ENCODE data around the gene ENPP4.
"Not testable (repeated sequence)": the region's sequence is repeated elsewhere in the genome, so short reads cannot be mapped to it uniquely, and the experiment has no call there.

The ENPP4 gene

GRCh38 chr6:46128476-46128875 lies 1.3 kb upstream of the ENPP4 start:
- DNase-seq (ENCODE audit: low read depth), result no peak
- no peak for TF ChIP-seq CTCF (IDR thresholded peaks at IDR 0.05; ENCODE audit: low read depth, low read length, missing control alignments)
- in situ Hi-C loops (cut with HindIII; ENCODE audit: low sequenced_read_pairs), result no loop called here
- no peak overlapping the region for H3K4me3 ChIP-seq (ENCODE audit: low read depth, low read length)

- in situ Hi-C loops (cut with HindIII; ENCODE audit: low sequenced_read_pairs), result no loop called here
- no peak for DNase-seq (ENCODE audit: low read depth)
- no peak for TF ChIP-seq CTCF (IDR thresholded peaks at IDR 0.05; ENCODE audit: low read depth, low read length, missing control alignments)
- H3K4me3 ChIP-seq (ENCODE audit: low read depth, low read length), result peak overlapping the region; percentile 63
Observed at GRCh38 chr6:46129291-46129628, 529 bp upstream of the ENPP4 start.

GRCh38 chr6:46130666-46131065 lies 877 bp downstream of the ENPP4 start:
- TF ChIP-seq CTCF (IDR thresholded peaks at IDR 0.05; ENCODE audit: low read depth, low read length, missing control alignments), result no peak
- DNase-seq (ENCODE audit: low read depth), result no peak
- peak overlapping the region; percentile 63 for H3K4me3 ChIP-seq (ENCODE audit: low read depth, low read length)
- in situ Hi-C loops (cut with HindIII; ENCODE audit: low sequenced_read_pairs), result no loop called here

- in situ Hi-C loops (cut with HindIII; ENCODE audit: low sequenced_read_pairs); DNase-seq (ENCODE audit: low read depth); H3K4me3 ChIP-seq (ENCODE audit: low read depth, low read length): not testable (repeated sequence)
Observed at GRCh38 chr6:46131291-46131690, 1.5 kb downstream of the ENPP4 start.

- in situ Hi-C loops (cut with HindIII; ENCODE audit: low sequenced_read_pairs), result no loop called here
- TF ChIP-seq CTCF (IDR thresholded peaks at IDR 0.05; ENCODE audit: low read depth, low read length, missing control alignments), result no peak
- no peak for DNase-seq (ENCODE audit: low read depth)
- H3K4me3 ChIP-seq (ENCODE audit: low read depth, low read length), result no peak overlapping the region
Observed at GRCh38 chr6:46134216-46134615, 4.4 kb downstream of the ENPP4 start.

GRCh38 chr6:46135176-46135575 lies 5.4 kb downstream of the ENPP4 start:
- no peak for DNase-seq (ENCODE audit: low read depth)
- TF ChIP-seq CTCF (IDR thresholded peaks at IDR 0.05; ENCODE audit: low read depth, low read length, missing control alignments), result no peak
- H3K4me3 ChIP-seq (ENCODE audit: low read depth, low read length), result no peak overlapping the region
- in situ Hi-C loops (cut with HindIII; ENCODE audit: low sequenced_read_pairs), result no loop called here

GRCh38 chr6:46136831-46137230 lies 7.0 kb downstream of the ENPP4 start:
- no peak for DNase-seq (ENCODE audit: low read depth)
- no peak overlapping the region for H3K4me3 ChIP-seq (ENCODE audit: low read depth, low read length)
- in situ Hi-C loops (cut with HindIII; ENCODE audit: low sequenced_read_pairs), result no loop called here
- TF ChIP-seq CTCF (IDR thresholded peaks at IDR 0.05; ENCODE audit: low read depth, low read length, missing control alignments), result no peak

Data from astrocyte of the cerebellum (primary cell).